IPS DF 4.7 (cell line): ENCODE data around the gene TM7SF3.

Experiments
- DNase-seq: peaks from one replicate; pipeline ENCODE4 v3.0.0-alpha.2; 2013; ENCODE audit warnings: low spot score; ENCODE audit errors: extremely low read depth

Gene TM7SF3

DNA sequence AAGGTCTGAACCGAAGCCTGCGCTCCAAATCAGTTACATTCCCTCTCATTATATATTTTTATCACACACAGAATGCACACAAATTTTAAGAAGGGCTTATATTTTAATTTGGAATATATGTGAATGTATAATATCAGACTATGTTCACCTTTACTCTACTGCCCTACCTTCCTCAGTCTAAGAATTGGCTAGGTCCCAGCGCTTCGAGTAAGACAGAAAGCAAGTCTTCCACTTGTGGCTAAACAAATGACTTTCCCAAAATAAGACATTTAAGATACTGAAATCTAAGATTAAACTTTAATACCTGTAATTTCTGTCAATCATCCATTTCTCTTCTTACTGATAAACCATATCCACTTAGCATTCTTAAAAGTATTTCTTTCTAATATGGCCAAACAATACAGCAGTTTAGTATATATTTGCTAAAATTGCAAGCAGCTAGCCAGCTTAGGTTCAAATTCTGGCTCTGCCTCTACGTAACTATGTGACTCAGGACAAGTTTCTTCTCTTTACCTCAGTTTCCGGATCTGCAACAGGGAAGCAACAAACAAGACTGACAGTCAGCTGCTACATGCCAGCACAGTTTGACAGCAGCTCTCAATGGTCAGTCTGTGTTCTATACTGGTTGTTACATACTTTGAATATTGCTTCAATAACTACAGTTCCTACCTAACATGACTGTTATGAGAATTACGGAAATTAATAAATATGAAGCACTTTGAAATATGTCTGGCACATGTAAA is 78.4 kb downstream of the TM7SF3 start:
- no peak for DNase-seq

GRCh38 chr12:26929590-26929989 is 84.6 kb downstream of the TM7SF3 start:
- no peak for DNase-seq

- DNase-seq = no peak
Observed at GRCh38 chr12:26928661-26929060, 85.5 kb downstream of the TM7SF3 start.
